ENCODE measurements around the gene TCP11L2. TPM values are rescaled to one million over a fixed set of nuclear protein-coding genes. Genes with fewer than 3 reads are reported as not detected.

TCP11L2 gene
- total and polyA plus RNA-seq, 9 of the 15 experiments (the other 6 are each of a cell fraction or from before 2014, with no cell fraction given): 0.39 to 4.5 (median 1.3) TPM

DNA sequence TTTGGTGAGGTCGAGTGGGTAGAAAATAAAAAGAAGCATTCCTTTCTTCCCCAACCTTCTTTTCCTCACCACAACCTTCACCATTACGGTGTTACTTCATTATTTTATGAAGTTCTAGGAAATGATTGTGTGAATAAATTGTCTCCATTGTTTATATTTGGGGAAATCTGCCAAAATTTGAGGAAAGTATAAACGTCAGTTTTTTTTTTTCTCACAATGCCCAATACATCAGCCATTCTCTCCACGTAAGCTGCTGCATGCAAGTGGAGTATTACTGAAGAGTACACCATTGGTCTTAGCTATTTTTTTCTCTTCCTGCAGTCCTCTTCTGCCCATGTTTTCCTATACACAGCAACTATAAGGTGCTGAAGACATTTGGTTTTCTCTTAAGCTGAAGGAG lies 45.9 kb downstream of the TCP11L2 start (continued):
- TF ChIP-seq ZNF23 (CRISPR knock-in tag; IDR thresholded peaks at IDR 0.05) (no peak), MTA1 (IDR thresholded peaks at IDR 0.05; ENCODE audit: borderline replicate concordance) (no peak), BRD4 (IDR thresholded peaks at IDR 0.05) (no peak), ZBTB8A (IDR thresholded peaks at IDR 0.05; ENCODE audit: partially characterized antibody) (no peak), MECOM (CRISPR knock-in tag; IDR thresholded peaks at IDR 0.05) (no peak), NFIX (CRISPR knock-in tag; IDR thresholded peaks at IDR 0.05; ENCODE audit: low read depth) (no peak), SMARCA4 (IDR thresholded peaks at IDR 0.05) (no peak), FOXJ3 (CRISPR knock-in tag; IDR thresholded peaks at IDR 0.05) (no peak), MAFF (IDR thresholded peaks at IDR 0.05; ENCODE audit: low read length) (no peak), ZNF592 (IDR thresholded peaks at IDR 0.05) (no peak)
